PC-9 (cell line): Measurements from ENCODE around the gene TAF11L3.
"Not testable (repeated sequence)": the region's sequence is repeated elsewhere in the genome, so short reads cannot be mapped to it uniquely, and the experiment has no call there.

ENCODE experiments used
- EZH2 ChIP-seq: fragments of 200-600 bp; sonication (generic); IDR thresholded peaks from 2 replicates; pipeline ENCODE4 v1.8.0; 2017; ENCODE audit warnings: antibody characterized with exemption, low read depth
- TF ChIP-seq, protein P1 (sequence below): fragments of 200-600 bp; sonication (generic); conservative IDR thresholded peaks from 2 replicates; pipeline ENCODE4 v1.6.1; 2017; ENCODE audit warnings: mixed run types, antibody characterized with exemption, mild to moderate bottlenecking, moderate library complexity

DNA sequence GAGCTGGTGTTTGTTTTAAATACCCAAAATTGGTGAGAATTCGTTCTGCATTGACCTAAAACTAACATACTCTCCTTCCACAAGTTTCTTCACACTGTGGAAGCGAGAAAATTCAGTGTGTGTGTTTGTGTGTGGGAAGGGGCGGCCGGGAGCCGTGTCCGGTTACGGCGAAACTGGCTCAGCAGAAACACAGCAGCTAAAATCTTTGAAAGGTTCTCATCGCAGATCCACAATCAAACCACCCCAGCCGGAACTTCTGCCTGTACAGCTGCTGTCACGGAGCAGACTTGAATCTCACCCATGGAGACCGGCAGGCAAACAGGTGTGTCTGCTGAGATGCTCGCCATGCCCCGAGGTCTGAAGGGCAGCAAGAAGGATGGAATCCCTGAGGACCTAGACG is 6.8 kb downstream of the TAF11L3 start, which contains the start of gene TAF11L5:
- TF ChIP-seq, protein P1, sequence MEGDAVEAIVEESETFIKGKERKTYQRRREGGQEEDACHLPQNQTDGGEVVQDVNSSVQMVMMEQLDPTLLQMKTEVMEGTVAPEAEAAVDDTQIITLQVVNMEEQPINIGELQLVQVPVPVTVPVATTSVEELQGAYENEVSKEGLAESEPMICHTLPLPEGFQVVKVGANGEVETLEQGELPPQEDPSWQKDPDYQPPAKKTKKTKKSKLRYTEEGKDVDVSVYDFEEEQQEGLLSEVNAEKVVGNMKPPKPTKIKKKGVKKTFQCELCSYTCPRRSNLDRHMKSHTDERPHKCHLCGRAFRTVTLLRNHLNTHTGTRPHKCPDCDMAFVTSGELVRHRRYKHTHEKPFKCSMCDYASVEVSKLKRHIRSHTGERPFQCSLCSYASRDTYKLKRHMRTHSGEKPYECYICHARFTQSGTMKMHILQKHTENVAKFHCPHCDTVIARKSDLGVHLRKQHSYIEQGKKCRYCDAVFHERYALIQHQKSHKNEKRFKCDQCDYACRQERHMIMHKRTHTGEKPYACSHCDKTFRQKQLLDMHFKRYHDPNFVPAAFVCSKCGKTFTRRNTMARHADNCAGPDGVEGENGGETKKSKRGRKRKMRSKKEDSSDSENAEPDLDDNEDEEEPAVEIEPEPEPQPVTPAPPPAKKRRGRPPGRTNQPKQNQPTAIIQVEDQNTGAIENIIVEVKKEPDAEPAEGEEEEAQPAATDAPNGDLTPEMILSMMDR: not testable (repeated sequence)
- TF ChIP-seq EZH2: not testable (repeated sequence)
